Activated B cell treated with CpG ODN at 0.5 μM for 24 hours (primary cell): ENCODE measurements around the gene SFTPA2. TPM values are rescaled to one million over a fixed set of nuclear protein-coding genes. Genes with fewer than 3 reads are reported as not detected.
"Not testable (repeated sequence)": the region's sequence is repeated elsewhere in the genome, so short reads cannot be mapped to it uniquely, and the experiment has no call there.

Experiments
- ATAC-seq: fragments of 200-7000 bp; cut with Tn5 transposase; one replicate; pipeline ENCODE4 v1.10.0; 2021; ENCODE audit warnings: low read depth, mild to moderate bottlenecking, moderate library complexity
- CTCF ChIA-PET: fragments of 350-600 bp; sonication (Branson Sonifier 250); formaldehyde crosslinking; loops from one replicate; lab custom pipeline; 2021; ENCODE audit warnings: antibody characterized with exemption; lab: Charles Lee
- POLR2A ChIA-PET: fragments of 350-600 bp; sonication (Branson Sonifier 250); formaldehyde crosslinking; loops from one replicate; lab custom pipeline; 2021; ENCODE audit warnings: antibody characterized with exemption; lab: Charles Lee
- DNase-seq: peaks from one replicate; pipeline ENCODE4 v3.0.0; 2022
- H3K27ac Mint-ChIP-seq: one replicate; pipeline ENCODE4 v1.8.0; 2020; ENCODE audit warnings: mixed read lengths
- H3K27me3 Mint-ChIP-seq: one replicate; pipeline ENCODE4 v1.8.0; 2021; ENCODE audit warnings: mixed read lengths
- H3K36me3 Mint-ChIP-seq: one replicate; pipeline ENCODE4 v1.8.0; 2021; ENCODE audit warnings: low read depth, mixed read lengths
- H3K4me1 Mint-ChIP-seq: one replicate; pipeline ENCODE4 v1.8.0; 2021; ENCODE audit warnings: mixed read lengths
- H3K4me3 Mint-ChIP-seq: one replicate; pipeline ENCODE4 v1.8.0; 2020; ENCODE audit warnings: mild to moderate bottlenecking, mixed read lengths
- H3K9me3 Mint-ChIP-seq: one replicate; pipeline ENCODE4 v1.8.0; 2020; ENCODE audit warnings: mixed read lengths
- CTCF ChIP-seq: fragments of 200-600 bp; IDR thresholded peaks from one replicate; pipeline ENCODE4 v1.8.0; 2022; ENCODE audit warnings: antibody characterized with exemption, mild to moderate bottlenecking
- intact Hi-C: fragments of 100-400 bp; cut with micrococcal nuclease; formaldehyde crosslinking; loops from one replicate; pipeline ENCODE4 v1.15.1; 2024
- total RNA-seq: library from RNA; stranded (reverse); gene quantifications from 2 replicates; pipeline ENCODE4 v1.2.3, GENCODE V29; 2022

The SFTPA2 gene
- total RNA-seq, 1 donor from 2014 or later, result not detected

DNA sequence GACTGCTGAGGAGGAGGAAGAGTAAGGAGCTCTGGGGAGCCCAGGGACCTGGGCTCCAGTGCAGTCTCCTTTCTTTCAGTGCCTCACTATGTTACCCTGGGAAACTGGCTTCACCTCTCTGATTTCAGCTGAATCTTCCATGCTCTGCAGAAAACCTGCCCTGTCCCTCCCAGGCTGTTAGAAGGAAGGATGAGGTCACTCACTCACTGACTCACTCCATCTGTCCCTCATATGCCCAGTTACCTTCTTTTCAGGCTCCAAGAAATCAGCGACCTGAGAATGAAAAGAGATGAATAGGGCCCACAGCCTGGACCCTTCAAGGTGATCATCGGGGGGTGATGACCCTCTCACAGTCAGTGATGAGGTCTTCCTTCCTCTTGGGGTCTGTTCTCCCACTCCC lies 481 bp downstream of the SFTPA2 start:
- ATAC-seq (no peak), DNase-seq (no peak)
- Mint-ChIP-seq H3K27ac (no peak overlapping the region), H3K9me3 (no peaks in the 10 kb centered on the region), H3K36me3 (no peaks in the 10 kb centered on the region), H3K4me1 (peaks cover 2% of the 10 kb centered on the region), H3K27me3 (peaks cover 20% of the 10 kb centered on the region), H3K4me3 (no peak overlapping the region)
- POLR2A ChIA-PET, result no interaction called here
- intact Hi-C loops, result no loop called here
- TF ChIP-seq CTCF, result no peak
- CTCF ChIA-PET, result no interaction called here

DNA sequence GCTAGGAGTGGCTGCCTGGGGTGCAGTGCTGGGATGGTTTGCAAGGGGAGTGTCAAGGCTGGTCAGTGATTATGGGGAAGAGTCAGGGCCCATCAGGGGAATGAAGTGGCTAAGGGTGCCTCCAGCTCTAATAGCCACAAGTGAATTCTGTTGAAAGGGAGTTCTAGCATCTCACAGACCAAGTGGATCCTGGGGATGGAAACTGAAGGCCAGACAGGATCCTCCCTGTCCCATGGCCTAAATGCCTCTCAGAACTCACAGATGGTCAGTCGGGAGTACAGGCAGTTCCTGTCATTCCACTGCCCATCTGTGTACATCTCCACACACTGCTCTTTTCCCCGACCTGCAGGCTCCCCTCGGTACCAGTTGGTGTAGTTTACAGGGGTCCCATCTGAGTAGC lies 3.2 kb downstream of the SFTPA2 start:
- H3K4me1 Mint-ChIP-seq, ATAC-seq, POLR2A ChIA-PET, H3K9me3 Mint-ChIP-seq, H3K4me3 Mint-ChIP-seq, H3K36me3 Mint-ChIP-seq, DNase-seq, H3K27ac Mint-ChIP-seq, CTCF ChIA-PET, intact Hi-C loops: not testable (repeated sequence)
- peaks cover 15% of the 10 kb centered on the region for H3K27me3 Mint-ChIP-seq

DNA sequence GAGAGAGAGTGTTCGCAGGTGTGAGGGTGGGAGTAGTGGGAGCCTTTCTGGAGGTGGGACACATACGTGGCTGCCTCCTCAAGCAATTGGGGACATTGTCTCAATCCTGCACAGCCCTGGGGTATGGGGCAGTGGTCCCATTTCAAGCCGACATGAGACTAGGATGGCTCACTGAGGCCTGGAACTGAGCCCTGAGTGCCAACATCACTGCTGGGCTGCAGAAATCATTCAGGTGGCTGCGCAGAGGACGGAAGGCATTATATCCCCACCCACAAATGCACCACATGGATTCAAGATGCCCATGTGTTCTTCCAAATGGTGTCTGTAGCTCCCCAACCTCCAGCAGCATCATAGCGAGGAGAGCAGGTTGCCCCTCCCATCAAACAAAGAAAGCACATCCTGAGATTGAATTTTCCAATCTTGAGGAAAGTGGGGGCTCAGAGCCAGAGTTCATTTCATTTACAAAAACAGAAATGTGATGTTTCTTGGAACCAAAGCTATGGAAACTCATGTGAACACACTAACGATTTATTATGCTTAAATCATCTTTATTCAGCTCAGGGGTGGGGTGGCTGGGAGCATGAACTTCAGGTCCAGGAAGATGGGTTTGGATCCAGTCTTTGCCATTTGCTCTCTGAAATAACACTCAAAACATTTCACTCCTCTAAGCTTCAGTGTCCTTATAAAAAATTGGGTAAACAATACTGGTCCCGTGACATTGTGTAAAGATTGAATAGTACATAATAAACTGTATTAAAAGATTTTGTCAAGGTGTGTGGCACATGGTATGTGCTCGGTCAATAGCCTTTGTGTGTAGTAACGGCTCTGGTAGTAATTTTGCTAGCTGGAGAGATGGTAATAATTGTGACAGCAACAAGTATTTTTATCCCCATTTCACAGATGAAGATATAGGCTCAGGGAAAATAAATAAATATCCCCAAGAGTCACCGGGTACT lies 4.6 kb downstream of the SFTPA2 start:
- TF ChIP-seq CTCF, result no peak
- no peak overlapping the region for H3K4me3 Mint-ChIP-seq
- H3K27ac Mint-ChIP-seq, result no peak overlapping the region
- peaks cover 7% of the 10 kb centered on the region for H3K27me3 Mint-ChIP-seq
- no peaks in the 10 kb centered on the region for H3K36me3 Mint-ChIP-seq
- H3K4me1 Mint-ChIP-seq, result no peaks in the 10 kb centered on the region
- CTCF ChIA-PET, result no interaction called here
- ATAC-seq, result no peak
- DNase-seq, result no peak
- intact Hi-C loops, result no loop called here
- POLR2A ChIA-PET, result no interaction called here
- H3K9me3 Mint-ChIP-seq, result no peaks in the 10 kb centered on the region

DNA sequence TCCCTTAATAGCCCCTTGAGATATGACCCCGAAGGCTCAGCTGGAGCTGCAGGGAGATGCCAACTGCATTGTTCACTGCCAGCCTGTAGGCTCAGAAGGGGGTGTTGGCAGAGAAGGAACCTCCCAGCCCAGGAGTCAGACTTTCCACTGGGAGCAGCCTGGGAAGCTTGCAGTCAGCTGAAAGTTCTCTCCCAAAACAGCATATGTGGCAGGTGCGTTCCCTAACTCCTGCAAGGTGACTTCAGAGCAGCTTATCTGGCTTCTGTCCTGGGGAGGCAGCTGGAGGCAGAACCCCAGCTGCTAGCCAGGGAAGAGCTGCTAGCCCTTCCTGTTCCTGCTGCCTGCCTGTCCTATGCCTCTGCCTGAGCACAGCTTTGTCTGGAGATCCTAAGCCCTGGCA lies 8.1 kb downstream of the SFTPA2 start:
- H3K27me3 Mint-ChIP-seq, result peaks cover 7% of the 10 kb centered on the region
- no peaks in the 10 kb centered on the region for H3K36me3 Mint-ChIP-seq
- ATAC-seq (no peak), DNase-seq (no peak)
- no peaks in the 10 kb centered on the region for H3K9me3 Mint-ChIP-seq
- H3K27ac Mint-ChIP-seq, result no peak overlapping the region
- CTCF ChIA-PET, result interaction anchor here (1.0 kb wide), 1 partner anchor 15 kb away, joined by 5 read pairs; no protein-coding TSS in a partner anchor
- H3K4me1 Mint-ChIP-seq, result no peaks in the 10 kb centered on the region
- no peak overlapping the region for H3K4me3 Mint-ChIP-seq
- intact Hi-C loops, result no loop called here
- no peak for TF ChIP-seq CTCF
- POLR2A ChIA-PET, result no interaction called here

GRCh38 chr10:79547973-79548372 lies 12.2 kb downstream of the SFTPA2 start:
- DNase-seq (no peak), ATAC-seq (no peak)
- Mint-ChIP-seq H3K27me3 (peaks cover 7% of the 10 kb centered on the region), H3K36me3 (no peaks in the 10 kb centered on the region), H3K4me1 (no peaks in the 10 kb centered on the region), H3K4me3 (no peak overlapping the region), H3K27ac (no peak overlapping the region), H3K9me3 (no peaks in the 10 kb centered on the region)
- ChIA-PET POLR2A (no interaction called here), CTCF (no interaction called here)
- no peak for TF ChIP-seq CTCF
- intact Hi-C loops, result no loop called here

DNA sequence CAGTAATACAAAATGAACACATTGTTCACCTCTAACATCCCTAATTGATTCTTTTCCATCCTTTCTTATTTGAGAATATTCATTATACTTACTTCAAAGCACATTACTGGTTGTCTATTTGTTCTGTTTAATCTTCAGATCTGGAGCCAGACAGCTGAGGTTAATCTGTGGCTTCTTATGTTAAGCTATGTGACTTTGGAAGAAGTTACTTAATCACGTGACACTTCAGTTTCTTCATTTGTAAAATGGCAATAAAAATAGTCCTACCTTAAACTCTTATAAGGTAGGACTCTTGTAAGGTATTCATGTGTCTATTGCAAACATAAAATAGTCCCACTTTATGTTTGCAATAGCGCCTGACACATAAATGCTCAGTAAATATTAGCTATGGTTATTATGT lies 13.1 kb downstream of the SFTPA2 start:
- DNase-seq, H3K9me3 Mint-ChIP-seq, H3K27ac Mint-ChIP-seq, H3K4me3 Mint-ChIP-seq, H3K4me1 Mint-ChIP-seq, intact Hi-C loops, POLR2A ChIA-PET, ATAC-seq, H3K36me3 Mint-ChIP-seq, CTCF ChIA-PET, H3K27me3 Mint-ChIP-seq: not testable (repeated sequence)

DNA sequence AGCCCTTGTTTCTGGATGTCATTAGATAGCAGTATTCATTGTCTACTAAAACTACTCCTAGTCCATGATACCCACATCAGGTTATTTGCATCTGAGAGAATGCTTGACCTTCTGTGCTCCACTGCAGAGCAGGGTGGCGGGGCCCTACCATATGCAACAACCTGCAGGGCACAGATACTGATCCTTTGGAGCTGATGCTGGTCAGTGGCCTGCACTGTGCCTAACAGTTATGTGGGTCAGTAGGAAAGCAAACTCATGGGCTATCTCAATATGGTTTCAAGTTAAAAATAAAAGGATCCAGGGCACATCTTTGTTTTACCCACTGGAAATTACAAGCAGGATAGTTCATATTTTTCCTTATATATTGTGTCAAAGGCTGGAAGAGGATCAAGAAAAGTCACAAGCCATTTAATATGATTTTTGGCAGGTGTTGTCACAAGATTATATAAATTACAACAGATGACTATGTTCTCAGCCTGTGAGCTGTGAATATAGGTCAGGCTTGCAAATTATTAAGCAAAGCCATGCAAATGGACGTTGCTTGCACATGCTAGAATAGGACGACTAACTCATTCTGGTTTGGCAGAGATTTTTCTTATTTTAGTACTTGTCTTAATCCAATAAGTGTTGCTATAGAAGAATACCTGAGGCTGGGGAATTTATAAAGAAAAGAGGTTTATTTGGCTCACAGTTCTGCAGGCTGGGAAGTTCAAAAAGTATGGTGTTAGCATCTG lies 15.1 kb downstream of the SFTPA2 start:
- H3K4me1 Mint-ChIP-seq, POLR2A ChIA-PET, H3K27me3 Mint-ChIP-seq, H3K27ac Mint-ChIP-seq, CTCF ChIA-PET, intact Hi-C loops, H3K4me3 Mint-ChIP-seq, ATAC-seq, DNase-seq, H3K9me3 Mint-ChIP-seq, H3K36me3 Mint-ChIP-seq: not testable (repeated sequence)

DNA sequence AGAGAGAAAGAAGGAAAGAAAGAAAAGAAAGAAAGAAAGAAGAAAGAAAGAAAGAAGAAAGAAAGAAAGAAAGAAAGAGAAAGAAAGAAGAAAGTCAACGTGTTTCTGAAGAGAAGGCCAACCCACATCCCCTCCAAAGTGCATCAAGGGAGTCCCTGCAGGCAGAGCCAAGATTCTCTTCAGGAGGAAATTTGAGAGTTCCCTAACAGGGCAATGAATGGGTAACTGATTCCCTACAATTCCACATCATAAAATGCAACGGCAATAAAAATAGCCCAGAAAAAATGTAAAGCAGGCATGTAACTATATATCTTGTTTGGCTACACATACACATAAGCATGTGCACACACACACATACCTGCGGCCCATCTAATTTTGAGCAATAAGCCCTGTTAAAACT lies 15.8 kb downstream of the SFTPA2 start:
- POLR2A ChIA-PET, H3K9me3 Mint-ChIP-seq, intact Hi-C loops, H3K4me3 Mint-ChIP-seq, H3K27ac Mint-ChIP-seq, DNase-seq, H3K36me3 Mint-ChIP-seq, H3K27me3 Mint-ChIP-seq, H3K4me1 Mint-ChIP-seq, CTCF ChIA-PET, ATAC-seq: not testable (repeated sequence)
